ENCODE data around the gene ITPRIP.

Gene ITPRIP

DNA sequence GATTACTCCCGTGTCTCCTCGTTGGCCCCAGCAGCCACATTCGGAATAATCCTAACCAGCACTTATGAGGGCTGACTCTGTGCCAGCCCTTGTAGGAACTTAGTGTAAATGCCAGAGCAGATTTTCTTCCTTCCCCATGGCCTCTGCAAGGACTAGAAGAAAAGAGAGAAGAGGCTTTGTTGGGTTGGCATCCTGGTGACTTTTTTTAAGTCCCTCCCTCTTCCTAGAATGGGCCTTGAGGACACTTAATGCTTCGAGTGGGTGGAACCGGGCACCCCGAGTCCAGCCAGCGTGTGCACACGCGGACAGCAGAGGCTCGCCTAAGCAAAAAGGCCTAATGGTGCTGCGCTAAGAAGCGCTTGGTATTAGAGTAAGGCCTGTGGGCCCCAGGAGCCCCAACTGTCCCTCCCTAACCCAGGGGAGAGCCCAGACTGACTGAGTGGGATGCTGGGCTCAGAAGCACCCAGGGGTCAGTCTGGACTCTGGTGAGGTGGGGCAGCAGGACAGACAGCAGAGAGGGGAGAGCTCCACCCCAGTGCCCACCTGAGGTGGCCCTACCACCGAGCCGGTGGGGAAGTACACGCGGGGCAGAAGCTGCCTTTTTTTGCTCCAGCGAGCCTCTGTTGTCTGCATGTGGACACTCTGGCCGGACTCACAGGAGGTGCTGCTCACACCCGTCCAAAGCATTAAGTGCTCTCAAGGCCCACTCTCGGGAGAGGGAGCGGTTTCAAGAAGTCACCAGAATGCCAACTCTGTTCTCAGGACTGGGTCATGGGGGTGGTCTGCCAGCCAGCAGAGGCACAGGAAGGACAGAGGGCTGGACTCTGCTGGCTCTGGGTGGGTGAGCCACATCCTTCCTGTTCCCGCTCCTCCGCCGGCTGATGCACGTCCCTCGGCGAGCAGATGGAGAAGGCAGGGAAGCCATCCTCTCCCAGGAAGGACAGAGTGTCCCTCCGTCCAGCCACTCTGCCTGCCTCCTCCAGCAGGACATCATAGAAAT is 12.5 kb downstream of the ITPRIP start:
- no peak for DNase-seq

DNA sequence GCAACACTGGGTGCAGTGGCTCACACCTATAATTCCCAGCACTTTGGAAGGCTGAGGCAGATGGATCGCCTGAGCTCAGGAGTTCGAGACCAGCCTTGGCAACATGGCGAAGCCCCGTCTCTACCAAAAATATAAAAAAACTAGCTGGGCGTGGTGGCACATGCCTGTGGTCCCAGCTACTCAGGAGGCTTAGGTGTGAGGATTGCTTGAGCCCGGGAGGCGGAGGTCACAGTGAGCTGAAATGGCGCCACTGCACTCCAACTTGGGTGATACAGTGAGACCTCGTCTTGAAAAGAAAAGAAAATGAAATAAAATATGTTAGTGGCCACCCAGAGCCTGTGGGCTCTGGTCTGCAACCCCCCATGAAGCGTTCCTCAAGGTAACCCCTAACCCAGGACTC is 13.3 kb downstream of the ITPRIP start:
- DNase-seq: no peak

DNA sequence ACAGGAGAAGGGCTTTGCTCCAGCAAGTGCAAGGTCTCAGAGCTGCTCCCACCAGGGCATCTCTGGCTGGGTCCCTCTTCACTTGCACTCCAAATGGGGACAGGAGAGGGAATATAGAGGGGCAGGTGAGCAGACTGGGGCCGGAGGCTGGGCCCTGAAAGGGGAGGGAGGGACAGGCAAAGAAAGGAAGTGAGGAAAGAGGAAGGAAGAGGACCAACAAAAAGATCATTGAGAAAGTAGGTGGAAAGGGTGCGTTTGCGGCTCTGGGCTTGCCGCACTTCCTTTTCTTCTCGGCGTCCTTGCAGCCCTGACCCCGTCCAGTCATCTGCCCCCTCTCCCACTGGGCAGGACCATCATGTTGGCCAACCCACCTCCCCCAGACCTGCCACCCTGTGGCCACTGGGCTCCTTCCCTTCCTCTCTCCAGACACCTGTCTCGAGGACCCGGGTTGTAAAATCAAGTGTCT is 14.0 kb downstream of the ITPRIP start:
- no peak for DNase-seq

DNA sequence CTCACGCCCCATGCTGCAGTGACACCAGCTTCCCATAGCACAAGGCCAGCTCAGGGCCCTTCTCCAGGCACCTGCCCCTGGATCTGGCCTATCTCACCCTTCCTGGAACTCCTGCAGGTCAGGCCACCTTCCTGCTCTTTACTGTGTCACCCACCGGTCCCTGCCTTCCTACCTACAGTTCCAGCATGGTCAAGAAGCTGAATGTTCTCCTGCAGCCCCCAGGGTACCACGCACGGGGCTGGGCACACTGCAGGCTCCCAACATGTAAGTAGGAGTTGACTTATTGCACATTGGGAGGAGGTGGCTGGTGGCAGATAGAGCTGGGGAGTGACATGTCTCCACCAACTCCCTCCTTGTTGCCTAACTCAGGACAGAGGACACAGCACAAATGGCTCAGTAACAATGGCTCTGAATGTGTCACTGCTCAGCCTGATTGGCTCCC is 14.5 kb downstream of the ITPRIP start:
- DNase-seq: no peak

DNA sequence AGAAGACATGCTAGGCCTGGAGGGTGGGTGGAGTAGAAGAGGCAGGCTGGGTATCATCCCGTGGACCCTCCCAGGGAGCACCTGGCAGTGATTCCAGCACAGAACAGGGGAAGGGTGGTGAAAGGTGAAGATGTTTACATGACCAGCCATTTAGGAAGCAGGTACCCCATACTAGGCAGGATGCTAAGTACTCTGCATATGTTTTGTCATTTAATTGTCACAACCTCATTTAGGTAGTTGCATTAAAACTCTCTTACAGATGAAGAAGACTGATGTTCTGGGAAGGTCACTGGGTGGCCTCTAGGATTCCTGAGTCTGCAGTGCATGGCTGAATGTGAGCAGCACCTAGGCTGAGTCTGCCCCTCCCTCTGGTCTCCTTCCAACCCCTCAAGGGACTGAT is 15.2 kb downstream of the ITPRIP start:
- no peak for DNase-seq

DNA sequence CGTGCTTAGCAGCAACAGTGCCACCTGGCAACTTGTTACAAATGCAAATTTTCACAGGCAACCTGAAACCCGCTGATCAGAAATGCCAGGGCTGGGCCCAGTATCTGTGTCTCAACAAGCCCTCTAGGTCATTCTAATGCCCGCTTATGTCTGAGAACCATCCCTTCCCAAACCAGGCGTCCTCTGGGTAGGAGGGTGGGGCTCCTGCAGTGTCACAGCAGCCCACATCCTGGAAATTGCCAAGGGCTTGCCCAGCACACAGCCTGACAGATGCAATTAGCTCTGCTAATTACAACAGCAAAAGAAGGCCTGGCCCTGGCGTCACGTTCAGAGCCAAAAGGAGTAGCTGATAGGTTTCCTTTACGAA is 15.9 kb downstream of the ITPRIP start:
- no peak for DNase-seq

DNA sequence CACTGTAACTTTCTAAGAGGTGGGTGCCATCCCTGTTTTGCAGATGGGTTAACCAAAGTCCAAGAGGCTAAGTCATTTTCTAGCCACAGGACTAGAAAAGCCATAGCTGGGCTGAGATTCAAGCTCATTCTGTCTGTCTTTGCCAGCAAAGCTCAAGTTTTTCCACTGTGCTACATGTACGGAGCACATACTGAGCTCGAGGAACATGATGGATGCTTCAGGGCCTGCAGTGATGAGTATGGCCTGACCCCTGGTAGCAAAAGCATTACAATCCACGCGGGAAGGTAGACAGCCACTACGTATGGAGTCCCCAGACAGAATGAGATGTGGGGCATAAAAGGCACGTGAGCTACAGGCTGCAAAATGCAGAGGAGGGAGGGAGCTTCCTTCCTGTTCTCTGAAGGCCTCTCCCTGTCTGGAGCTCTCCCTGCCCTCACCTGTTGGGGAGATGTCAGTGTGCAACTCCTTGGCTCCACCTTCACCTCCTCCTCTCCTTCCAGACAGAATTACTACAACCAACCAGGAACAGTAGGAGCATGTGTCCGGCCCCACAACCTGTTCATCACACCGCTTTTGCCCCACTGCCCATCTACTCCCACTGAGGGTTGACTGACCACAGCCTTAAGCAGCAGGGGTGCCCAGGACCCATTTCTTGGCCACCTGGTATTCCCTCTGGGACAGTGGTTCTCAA is 16.4 kb downstream of the ITPRIP start:
- no peak for DNase-seq

DNA sequence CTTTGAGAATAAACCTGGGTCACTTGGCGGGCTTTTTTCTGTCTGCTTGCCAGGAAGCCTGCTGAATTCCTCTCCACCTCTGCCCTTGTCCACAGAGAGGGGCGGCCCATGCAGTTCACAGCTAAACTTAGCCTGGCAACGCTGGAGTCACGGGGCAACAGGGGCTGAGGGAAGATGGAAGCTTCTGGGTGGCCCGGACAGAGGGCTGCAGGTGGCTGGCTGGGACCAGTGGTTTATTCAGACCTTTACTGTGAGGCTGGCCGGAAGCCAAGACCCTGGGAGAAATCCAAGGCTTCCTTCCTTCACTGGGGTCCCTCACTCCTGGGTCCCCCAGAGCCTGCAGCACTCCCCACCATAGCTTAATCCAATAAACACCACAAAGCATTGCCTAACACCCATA is 17.0 kb downstream of the ITPRIP start:
- no peak for DNase-seq

DNA sequence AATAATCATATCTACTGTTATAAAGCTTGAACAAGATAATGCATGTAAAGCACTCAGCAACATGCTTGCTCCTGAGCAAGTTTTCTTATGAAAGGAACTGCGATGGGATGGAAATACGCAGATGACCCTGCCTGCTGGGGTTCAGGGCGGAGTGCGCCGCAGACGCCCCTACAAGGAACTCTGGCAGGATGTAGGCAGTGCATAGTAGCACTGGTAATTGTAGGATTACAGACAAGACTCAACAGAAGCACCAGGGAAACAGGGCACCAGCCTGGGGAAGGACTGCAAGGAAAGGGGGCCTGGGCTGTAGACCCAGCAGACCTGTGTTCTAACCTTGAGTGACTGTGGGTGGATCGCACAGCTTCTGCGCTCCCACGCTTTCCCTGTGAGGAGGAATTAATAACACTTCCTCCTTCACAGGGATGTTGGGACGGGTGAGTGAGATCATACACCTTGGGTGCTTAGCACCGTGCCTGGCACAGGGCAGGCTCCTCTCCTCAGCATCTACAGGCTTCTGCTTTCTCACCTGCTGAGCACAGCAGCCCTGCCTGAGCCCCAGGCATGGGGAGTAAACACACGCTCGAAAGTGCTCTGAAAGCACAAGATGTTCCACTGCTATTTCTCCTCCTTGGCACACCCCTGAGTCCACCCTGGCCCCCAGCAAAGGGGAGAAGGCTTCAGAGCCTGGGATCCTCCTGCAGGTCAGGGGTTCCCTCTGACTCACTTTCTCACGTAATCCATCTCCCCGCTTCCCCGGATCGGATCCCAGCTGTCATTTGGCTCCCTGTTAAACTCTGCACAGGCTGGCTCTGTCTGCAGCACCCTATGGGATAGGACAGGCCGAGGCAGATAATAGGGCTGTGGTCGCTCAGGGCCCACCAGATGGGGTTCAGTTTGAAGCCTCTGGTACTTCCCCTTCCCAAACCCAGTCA is 19.2 kb downstream of the ITPRIP start:
- DNase-seq: no peak

DNA sequence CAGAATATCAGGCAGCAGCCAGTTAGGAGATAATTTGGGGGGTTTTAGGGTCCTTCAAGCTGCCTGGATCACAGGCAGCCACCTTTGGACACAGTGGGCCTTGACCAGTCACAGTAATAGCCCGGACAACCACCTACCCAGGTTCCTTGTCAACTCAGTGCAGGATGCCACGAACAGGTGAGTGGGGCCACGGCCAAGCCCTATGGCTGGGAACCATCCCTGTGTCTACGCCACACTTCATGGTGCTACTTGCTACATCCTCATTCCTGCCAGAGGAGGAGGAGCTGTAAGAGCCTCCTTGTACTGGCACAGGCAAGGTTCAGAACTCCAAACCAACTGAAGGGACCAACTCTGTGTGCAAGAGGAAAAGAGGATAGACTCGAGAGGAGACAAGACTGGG is 19.9 kb downstream of the ITPRIP start:
- no peak for DNase-seq

DNA sequence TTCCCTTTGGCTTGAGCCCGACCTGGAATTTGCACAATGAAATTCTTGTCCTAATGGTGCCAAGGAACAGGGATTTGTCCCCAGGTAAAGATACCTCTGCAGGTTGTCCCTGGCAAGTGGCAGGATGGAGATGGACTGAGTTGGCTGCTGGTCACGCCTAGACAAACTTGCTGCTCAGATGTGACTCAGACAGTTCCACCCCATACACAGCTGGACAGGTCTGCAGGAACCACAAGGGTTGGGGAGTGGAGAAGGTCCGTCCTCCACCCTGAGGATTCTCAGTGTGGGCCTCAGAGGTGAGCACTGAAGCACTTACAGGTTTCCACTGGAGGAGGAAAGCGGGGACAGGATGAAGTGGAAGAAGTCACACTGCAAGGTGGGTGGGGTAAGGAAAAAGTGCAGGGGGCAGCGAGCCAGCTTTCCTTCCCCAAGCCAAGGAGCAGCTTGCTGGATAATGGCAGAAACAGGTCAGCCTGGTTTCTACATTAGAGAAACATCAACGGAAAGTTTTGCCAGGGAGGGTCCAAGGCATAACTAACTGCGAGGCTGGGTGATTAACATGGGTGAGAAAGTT is 20.5 kb downstream of the ITPRIP start:
- no peak for DNase-seq

DNA sequence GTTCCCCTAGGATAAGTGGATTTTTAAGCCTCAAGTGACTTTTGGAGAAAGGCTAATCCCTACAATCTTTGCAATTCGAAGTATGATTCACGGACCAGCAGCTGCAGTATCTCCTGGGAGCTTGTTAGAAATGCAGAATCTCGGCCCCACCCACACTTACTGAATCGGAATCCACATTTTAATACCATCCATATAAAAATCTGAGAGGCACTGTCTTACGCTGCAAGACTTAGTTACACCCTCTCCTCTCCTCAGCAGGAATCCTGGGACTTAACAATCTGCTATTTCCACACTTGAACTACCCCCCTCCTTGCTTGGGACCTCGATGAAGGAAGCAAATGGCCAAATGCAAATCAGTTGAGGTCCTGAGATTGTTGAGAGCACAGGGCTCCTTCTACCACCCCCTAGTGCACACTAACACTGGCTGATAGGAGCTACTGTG is 21.0 kb downstream of the ITPRIP start:
- DNase-seq: peak; percentile 42

DNA sequence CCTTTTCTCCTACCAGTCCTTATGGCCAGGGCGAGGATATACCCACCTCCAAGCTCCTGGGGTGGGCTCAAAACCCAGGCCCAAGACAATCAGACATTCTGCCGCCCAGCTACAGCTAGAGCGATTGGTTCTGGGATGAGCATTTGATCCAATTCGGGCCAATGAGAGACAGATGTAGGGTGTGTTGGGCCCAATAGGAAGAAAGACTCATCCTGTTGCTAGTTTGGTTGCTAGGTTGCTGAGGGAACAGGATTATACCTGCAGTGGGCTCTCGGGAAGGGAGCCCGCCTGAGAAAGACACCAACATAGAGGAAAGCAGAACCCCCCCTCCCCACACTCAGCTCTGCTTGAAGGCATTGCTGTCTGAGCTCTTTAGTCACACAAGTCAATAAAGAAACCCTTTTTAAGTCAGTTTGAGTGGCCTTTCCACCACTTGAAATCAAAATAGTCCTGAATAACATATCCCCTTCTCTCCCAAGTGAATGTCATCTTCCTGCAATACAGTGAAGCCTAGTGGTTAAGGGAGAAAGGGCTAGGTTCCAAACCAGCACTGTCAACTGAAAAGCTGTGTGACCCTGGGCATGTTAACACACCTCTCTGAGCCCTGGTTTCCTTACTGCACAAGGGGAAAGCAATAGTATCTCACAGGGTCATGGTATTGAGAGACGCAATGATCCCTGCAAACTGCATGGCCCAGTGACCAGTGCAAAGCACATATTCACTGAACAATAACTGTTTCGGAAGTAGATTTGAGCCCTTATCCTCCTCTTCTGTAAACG is 21.8 kb downstream of the ITPRIP start:
- DNase-seq: peak; percentile 46

DNA sequence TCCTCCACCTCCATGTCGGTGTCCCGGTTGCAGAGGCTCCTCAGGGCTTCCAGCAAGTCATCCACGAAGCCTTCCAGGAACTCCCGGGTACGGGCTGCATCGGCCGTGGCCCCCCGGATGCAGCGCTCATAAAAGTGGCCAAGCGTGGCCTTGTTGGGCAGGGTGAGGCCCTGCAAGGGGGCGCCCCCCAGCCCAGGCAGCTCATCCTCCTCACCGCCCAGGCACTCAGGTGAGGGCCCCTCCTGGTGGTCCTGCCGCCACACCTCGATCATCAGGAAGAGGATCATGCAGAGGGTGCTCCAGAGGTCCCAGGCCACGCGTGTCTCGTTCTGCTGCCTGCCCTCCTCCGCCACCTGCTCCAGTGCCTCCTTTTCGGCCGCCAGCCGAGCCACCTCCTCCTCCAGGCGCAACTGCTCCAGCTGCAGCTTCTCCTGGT is 22.8 kb downstream of the ITPRIP start:
- no peak for DNase-seq

DNA sequence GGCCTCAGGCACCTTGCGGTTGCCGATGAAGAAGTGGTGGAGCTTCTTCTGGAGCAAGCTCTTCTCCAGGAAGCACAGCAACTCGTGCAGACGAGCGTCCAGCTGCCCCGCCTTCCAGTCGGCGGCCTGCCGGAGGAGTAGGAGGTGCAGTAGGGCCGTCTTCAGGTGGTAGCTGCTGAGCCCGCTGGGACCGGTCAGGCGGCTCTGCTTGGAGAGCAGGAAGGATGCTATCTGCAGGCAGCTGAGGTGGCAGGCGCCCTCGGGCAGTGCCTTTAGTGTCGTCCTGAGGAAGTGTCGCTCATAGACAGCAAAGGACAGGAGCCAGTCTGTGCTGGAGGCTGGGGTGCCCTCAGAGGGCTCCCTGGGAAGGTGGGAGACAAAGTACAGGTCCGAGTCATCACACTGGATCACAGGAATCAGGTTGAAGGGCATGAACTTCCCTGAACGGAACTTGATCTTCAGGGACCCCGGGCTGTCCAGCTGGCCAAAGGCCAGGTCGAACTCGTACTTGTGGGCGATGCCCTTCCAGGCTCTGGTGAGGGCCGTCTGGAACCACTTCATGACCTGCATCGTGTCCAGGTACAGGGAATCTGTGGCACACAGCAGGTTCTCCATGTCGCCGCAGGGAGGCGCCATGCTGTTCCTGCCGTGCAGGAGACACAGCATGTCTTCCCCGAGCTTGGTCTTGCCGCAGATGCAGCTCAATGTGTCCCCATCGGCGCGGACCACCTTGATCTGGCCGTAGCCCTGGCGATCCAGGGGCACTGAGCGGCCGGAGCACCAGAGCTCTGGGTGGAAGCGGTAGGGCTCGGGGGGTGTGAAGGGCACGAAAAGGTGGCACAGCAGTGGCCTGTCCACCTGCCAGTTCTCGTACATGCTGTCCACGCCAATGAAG is 23.4 kb downstream of the ITPRIP start:
- no peak for DNase-seq

DNA sequence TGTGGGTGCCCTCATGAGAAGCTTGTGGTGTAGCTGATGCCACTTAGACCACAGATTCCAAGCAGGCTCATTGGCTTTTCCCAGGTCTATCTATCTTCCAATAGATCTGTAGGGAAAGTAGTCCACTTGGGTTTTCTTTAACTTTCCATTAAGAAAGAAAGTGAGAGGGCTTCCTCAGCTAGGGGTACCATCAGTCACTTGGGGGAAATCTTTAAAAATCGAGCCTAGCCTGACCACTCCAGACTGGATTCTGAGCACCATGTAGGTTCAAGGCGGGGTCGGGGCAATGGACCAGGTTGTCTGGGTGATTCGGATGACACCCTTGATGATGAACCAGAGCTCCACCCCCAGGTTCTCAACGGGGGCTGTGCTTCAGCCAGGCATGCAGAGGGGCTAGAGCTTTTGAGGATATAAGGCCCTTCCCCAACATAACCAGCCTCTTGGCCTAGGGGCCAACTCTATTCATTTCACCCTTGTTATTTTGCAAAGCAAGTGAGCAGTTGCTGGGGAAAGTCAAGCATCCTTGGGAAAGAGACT is 27.0 kb downstream of the ITPRIP start:
- no peak for DNase-seq

DNA sequence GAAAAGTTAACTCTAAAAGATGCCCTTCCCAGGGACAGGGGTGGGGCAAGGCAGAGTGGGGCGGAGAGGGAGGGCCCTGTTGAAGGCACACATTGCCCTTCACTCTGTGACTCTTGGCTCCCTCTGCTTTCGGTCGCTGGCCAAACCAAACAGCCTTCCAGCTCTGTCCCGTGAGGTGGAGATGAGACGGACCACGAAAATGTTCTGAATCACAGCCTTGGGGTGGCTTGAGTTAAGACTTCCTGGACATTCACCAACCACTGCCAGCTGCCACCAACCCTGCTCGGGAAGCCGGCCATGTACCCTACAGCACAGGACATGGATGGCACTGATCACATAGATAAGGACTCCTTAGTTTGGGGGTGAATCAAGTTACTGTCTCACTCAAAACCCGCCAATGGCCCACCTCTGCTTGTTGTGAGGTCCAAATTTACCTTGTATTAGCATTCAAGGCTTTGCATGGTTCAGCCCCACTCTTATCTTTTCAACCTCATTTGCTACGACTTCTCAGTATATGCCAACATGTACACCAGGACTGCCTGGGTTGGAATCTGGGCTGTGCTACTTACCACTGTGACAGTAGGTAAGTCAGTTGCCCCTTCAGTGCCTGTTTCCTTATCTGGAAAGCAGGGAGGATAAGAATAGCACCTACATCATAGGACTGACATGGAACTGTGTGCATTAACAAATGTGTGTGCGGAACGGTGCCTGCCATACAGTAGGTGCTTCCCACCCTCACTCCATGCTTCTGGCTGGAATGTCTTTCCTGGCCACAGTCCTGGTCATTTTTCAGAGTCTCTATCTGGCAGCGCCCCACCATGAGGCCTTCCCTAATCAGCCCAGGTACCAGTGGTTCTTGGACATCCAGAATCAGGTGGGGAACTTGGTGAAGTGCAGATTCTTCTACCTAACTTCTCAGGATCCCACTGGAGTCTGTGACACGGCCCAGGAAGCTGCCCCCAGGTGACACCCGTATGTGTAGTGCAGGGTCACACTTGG is 28.0 kb downstream of the ITPRIP start:
- no peak for DNase-seq

DNA sequence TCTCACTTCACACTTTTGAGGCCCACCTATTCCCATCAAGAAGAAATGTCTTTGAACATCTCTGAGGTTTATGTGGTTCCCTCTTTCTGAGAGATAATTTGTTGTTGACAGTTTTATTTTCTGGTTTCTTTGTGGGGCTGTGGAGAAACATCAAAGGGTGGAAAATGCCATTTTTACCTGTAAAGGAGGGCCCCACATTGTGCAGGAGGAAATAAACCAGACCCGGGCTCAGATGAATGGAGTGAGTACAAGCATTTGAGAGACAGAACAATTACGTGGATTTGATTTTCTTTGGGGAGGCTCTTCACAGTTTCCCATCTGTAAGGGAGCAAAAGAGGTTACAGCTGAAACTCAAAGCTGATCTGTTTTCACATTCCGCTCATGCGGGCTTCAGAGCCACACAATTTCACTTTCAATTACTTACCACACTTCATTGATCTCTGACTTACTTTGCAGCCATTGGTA is 29.8 kb downstream of the ITPRIP start:
- no peak for DNase-seq

Measured in NCI-H82 (cell line).